Stimulated activated CD8-positive, alpha-beta memory T cell treated with anti-CD3 and anti-CD28 coated beads, Interleukin-4, amount 100 ng/mL, for 4 hours (primary cell): Measurements from ENCODE around the gene ITPKB.

Experiments
- DNase-seq, 2 donors: peaks; one replicate each; pipeline ENCODE4 v3.0.0-alpha.2; 2020; ENCODE audit warnings: low read depth in 2 of 2, low spot score in 1 of 2

ITPKB gene

GRCh38 chr1:226706684-226707083 is 32.4 kb downstream of the ITPKB start:
- DNase-seq, result no peak

GRCh38 chr1:226704169-226704937 is 34.7 kb downstream of the ITPKB start:
- DNase-seq, result no peak

- DNase-seq, result peak; percentile 40 to 68
Observed at GRCh38 chr1:226702957-226703831, 35.9 kb downstream of the ITPKB start.

- DNase-seq, result no peak
Observed at GRCh38 chr1:226702318-226702956, 36.6 kb downstream of the ITPKB start.

- no peak for DNase-seq
Observed at GRCh38 chr1:226700861-226701260, 38.2 kb downstream of the ITPKB start.

- no peak for DNase-seq
Observed at GRCh38 chr1:226699166-226699565, 39.9 kb downstream of the ITPKB start.

GRCh38 chr1:226698659-226699058 is 40.4 kb downstream of the ITPKB start:
- no peak for DNase-seq

GRCh38 chr1:226697929-226698544 is 41.0 kb downstream of the ITPKB start:
- no peak for DNase-seq

GRCh38 chr1:226697151-226697928 is 41.7 kb downstream of the ITPKB start:
- no peak for DNase-seq

GRCh38 chr1:226696547-226696946 is 42.5 kb downstream of the ITPKB start:
- DNase-seq, result no peak

- no peak for DNase-seq
Observed at GRCh38 chr1:226695335-226695900, 43.7 kb downstream of the ITPKB start.

- DNase-seq, result no peak
Observed at GRCh38 chr1:226692823-226693222, 46.3 kb downstream of the ITPKB start.

- DNase-seq, result no peak
Observed at GRCh38 chr1:226692051-226692792, 46.9 kb downstream of the ITPKB start.

GRCh38 chr1:226691247-226691646 is 47.8 kb downstream of the ITPKB start:
- peak in 1 of 2 donors; percentile 45 for DNase-seq

GRCh38 chr1:226690460-226690982 is 48.6 kb downstream of the ITPKB start:
- DNase-seq, result no peak

- DNase-seq, result no peak
Observed at GRCh38 chr1:226688808-226689207, 50.3 kb downstream of the ITPKB start.

- no peak for DNase-seq
Observed at GRCh38 chr1:226688056-226688748, 50.9 kb downstream of the ITPKB start.

- DNase-seq, result no peak
Observed at GRCh38 chr1:226687426-226687825, 51.7 kb downstream of the ITPKB start.
